Body of pancreas (tissue), 4 donors: ENCODE measurements around the gene ACTL6B. TPM values are rescaled to one million over a fixed set of nuclear protein-coding genes. Genes with fewer than 3 reads are reported as not detected.

Experiments used
- ATAC-seq: fragments of 150-250 bp; one replicate; pipeline ENCODE4 v1.9.1; 2016
- DNase-seq, 4 donors: peaks; one replicate each; pipeline ENCODE4 v3.0.0-alpha.2; 2019
- H3K27ac ChIP-seq, 4 donors: fragments of 200-600 bp; sonication (generic); 1 replicate in 3 of 4; 2 replicates in 1 of 4; pipeline versions ENCODE4 v1.5.1 to v1.6.1; 2016 to 2019; ENCODE audit warnings: mild to moderate bottlenecking in 1 of 4, mixed read lengths in 1 of 4, moderate library complexity in 1 of 4
- H3K27me3 ChIP-seq, 2 donors: fragments of 200-600 bp; sonication (generic); one replicate each; pipeline ENCODE4 v1.6.0; 2016; ENCODE audit warnings: mild to moderate bottlenecking in 1 of 2
- H3K36me3 ChIP-seq, 2 donors: fragments of 200-600 bp; sonication (generic); replicated peaks in 1 of 2; 2 replicates each; pipeline ENCODE4 v1.5.1; 2016; ENCODE audit warnings: low read depth in 2 of 2; ENCODE audit not compliant: insufficient read depth in 1 of 2
- H3K4me1 ChIP-seq: fragments of 200-600 bp; sonication (generic); one replicate; pipeline ENCODE4 v1.6.0; 2016
- H3K4me3 ChIP-seq, 2 donors: fragments of 200-600 bp; sonication (generic); 1 replicate in 1 of 2; 2 replicates in 1 of 2; pipeline ENCODE4 v1.5.1; 2016 to 2019
- H3K9me3 ChIP-seq, 3 donors: fragments of 200-600 bp; sonication (generic); 1 replicate in 2 of 3; 2 replicates in 1 of 3; pipeline ENCODE4 v1.5.1; 2016
- CTCF ChIP-seq, 7 experiments: fragments of 450-650 bp in 4 of 7; fragments of 200-600 bp in 3 of 7; sonication (generic) in 3 of 7; IDR thresholded peaks; one replicate each; pipeline ENCODE4 v1.5.1; 2016 to 2019; ENCODE audit warnings: antibody characterized with exemption in 7 of 7
- POLR2A ChIP-seq, 3 donors: fragments of 450-650 bp; IDR thresholded peaks; one replicate each; pipeline ENCODE4 v1.6.1; 2016; ENCODE audit warnings: antibody characterized with exemption in 3 of 3, mild to moderate bottlenecking in 2 of 3
- WGBS, 2 donors: methylation state at CpG; one replicate each; pipeline ENCODE4 v1.1.5; 2017; 5-methylcytosine and 5-hydroxymethylcytosine counted together
- intact Hi-C: fragments of 100-400 bp; cut with DNase I; formaldehyde crosslinking; loops from one replicate; pipeline ENCODE4 v1.15.1; 2023
- total RNA-seq, 2 donors: library from RNA; depleted of rRNA; stranded (reverse); fragments of >200 nt; gene quantifications; one replicate each; pipeline ENCODE4 v1.1.0, GENCODE V29; 2016

ACTL6B gene
- total RNA-seq, 2 donors from 2014 or later = 0.52 TPM; not detected in 1

GRCh38 chr7:100681491-100682227 lies 25.4 kb upstream of the ACTL6B start:
- no peak for ATAC-seq
- no peak overlapping the region for H3K27ac ChIP-seq
- no peak overlapping the region for H3K4me3 ChIP-seq
- no peaks in the 10 kb centered on the region for H3K9me3 ChIP-seq
- no peak for DNase-seq
- peaks cover 26 to 59% of the 10 kb centered on the region in 2 donors for H3K36me3 ChIP-seq
- no peaks in the 10 kb centered on the region for H3K27me3 ChIP-seq
- H3K4me1 ChIP-seq = no peaks in the 10 kb centered on the region
- intact Hi-C loops = loop anchor here (10.0 kb wide), 1 partner anchor 207 kb away; the partner anchor contains the start of gene TSC22D4
- TF ChIP-seq POLR2A (IDR thresholded peaks at IDR 0.05) (no peak), CTCF (IDR thresholded peaks at IDR 0.05) (no peak)
- WGBS, 2 donors = 79 to 83% methylated on average over 10 to 29 of the region's 29 CpGs

GRCh38 chr7:100680576-100681271 lies 24.5 kb upstream of the ACTL6B start:
- no peaks in the 10 kb centered on the region for H3K9me3 ChIP-seq
- no peaks in the 10 kb centered on the region for H3K27me3 ChIP-seq
- TF ChIP-seq POLR2A (IDR thresholded peaks at IDR 0.05) = no peak
- no peak for TF ChIP-seq CTCF (IDR thresholded peaks at IDR 0.05)
- DNase-seq = peak in 2 of 4 donors; percentile 12 to 24
- H3K4me3 ChIP-seq = no peak overlapping the region
- H3K27ac ChIP-seq = peak overlapping the region in 2 of 4 donors; percentile 6 to 36
- peaks cover 22 to 56% of the 10 kb centered on the region in 2 donors for H3K36me3 ChIP-seq
- no peak for ATAC-seq
- 84 to 87% methylated on average over 12 to 18 of the region's 18 CpGs for WGBS, 2 donors
- intact Hi-C loops = loop anchor here (10.0 kb wide), 1 partner anchor 206 kb away; the partner anchor contains the start of gene TSC22D4
- H3K4me1 ChIP-seq = peaks cover 8% of the 10 kb centered on the region

GRCh38 chr7:100679927-100680575 lies 23.8 kb upstream of the ACTL6B start:
- Histone ChIP-seq H3K36me3 (peaks cover 20 to 49% of the 10 kb centered on the region in 2 donors), H3K9me3 (no peaks in the 10 kb centered on the region), H3K27ac (peak overlapping the region in 2 of 4 donors; percentile 6 to 36), H3K4me3 (no peak overlapping the region), H3K4me1 (peaks cover 8% of the 10 kb centered on the region), H3K27me3 (no peaks in the 10 kb centered on the region)
- peak in 1 of 4 donors; percentile 31 for DNase-seq
- peak; percentile 7 for ATAC-seq
- TF ChIP-seq CTCF (IDR thresholded peaks at IDR 0.05) (no peak), POLR2A (IDR thresholded peaks at IDR 0.05) (no peak)
- 71 to 80% methylated on average over 13 of the region's 13 CpGs for WGBS, 2 donors
- intact Hi-C loops = loop anchor here (10.0 kb wide), 1 partner anchor 205 kb away; the partner anchor contains the start of gene TSC22D4

DNA sequence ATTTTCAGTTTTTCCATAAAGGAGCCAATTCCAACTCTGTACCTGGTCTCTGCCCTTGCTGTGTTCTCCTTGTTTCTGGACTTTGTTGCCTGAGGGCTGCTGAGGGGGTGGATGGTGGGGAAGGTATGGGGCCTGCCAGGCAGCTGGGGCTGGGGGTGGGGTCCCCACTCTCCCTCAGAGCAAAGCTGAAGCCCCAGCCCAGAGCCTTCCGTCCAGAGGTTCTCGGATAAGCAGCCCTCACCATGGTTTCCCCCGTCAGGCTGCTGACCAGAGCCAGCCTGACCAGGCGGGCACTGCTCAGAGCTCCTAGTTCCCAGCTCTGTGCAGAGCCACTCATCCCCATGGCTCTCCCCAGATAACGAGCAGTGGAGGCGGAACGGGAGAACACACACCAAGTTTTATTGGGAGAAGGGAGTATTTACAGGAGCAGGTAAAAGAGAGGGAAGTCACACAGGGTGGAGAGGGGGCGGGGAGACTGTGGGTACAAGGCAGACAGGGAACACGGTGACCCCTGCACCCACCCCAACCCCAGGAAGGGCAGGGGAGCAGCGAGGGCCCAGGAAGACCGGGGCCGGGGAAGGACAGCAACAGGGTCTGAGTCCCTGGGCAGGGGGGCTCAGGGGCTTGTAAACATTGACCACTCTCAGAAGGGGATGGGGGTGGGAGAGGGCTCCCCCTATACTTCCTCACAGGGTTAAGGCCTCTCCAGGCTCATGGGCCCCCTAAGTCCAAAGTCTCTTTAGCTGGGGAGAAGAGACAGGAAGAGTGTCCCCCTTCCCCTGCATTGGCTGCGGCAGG lies 23.1 kb upstream of the ACTL6B start:
- intact Hi-C loops = no loop called here
- TF ChIP-seq CTCF (IDR thresholded peaks at IDR 0.05) = no peak
- TF ChIP-seq POLR2A (IDR thresholded peaks at IDR 0.05) = no peak
- ATAC-seq = no peak
- 76 to 84% methylated on average over 13 of the region's 13 CpGs for WGBS, 2 donors
- no peak overlapping the region for H3K4me3 ChIP-seq
- H3K36me3 ChIP-seq = peaks cover 20 to 43% of the 10 kb centered on the region in 2 donors
- no peaks in the 10 kb centered on the region for H3K27me3 ChIP-seq
- H3K9me3 ChIP-seq = no peaks in the 10 kb centered on the region
- H3K27ac ChIP-seq = peak overlapping the region in 1 of 4 donors; percentile 6
- H3K4me1 ChIP-seq = peaks cover 8% of the 10 kb centered on the region
- no peak for DNase-seq
